PC-9 (cell line): ENCODE results near the gene ADAMTSL2. TPM values are rescaled to one million over a fixed set of nuclear protein-coding genes. Genes with fewer than 3 reads are reported as not detected.

Source experiments
- BruUV-seq: library from RNA; stranded (reverse); fragments of 400-500 nt; replicated peaks from 2 replicates; lab custom pipeline; 2021; lab: Mats Ljungman, UMichigan
- CTCF ChIA-PET: fragments of 300-600 bp; sonication (Branson Sonifier 250); formaldehyde crosslinking; loops from one replicate; lab custom pipeline; 2022; ENCODE audit warnings: antibody characterized with exemption; lab: Charles Lee
- POLR2A ChIA-PET: fragments of 300-600 bp; sonication (Branson Sonifier 250); formaldehyde crosslinking; loops from one replicate; lab custom pipeline; 2022; ENCODE audit warnings: antibody characterized with exemption; ENCODE audit not compliant: unreplicated experiment; lab: Charles Lee
- DNase-seq, 2 experiments: peaks; one replicate each; pipeline versions ENCODE4 v3.0.0 to v3.0.0-alpha.2; 2015 to 2022; ENCODE audit warnings: mixed read lengths in 1 of 2
- H2AFZ ChIP-seq: fragments of 200-600 bp; sonication (generic); 2 replicates; pipeline ENCODE4 v1.8.1; 2017; ENCODE audit warnings: antibody characterized with exemption
- H3F3A ChIP-seq: fragments of 200-600 bp; sonication (generic); 2 replicates; pipeline ENCODE4 v1.8.1; 2017; ENCODE audit warnings: antibody characterized with exemption, mild to moderate bottlenecking, low read depth; ENCODE audit not compliant: insufficient read depth
- H3K27ac ChIP-seq: fragments of 200-600 bp; sonication (generic); 2 replicates; pipeline ENCODE4 v1.6.1; 2016; ENCODE audit warnings: mixed run types
- H3K27me3 ChIP-seq: fragments of 200-600 bp; sonication (generic); 2 replicates; pipeline ENCODE4 v1.6.1; 2016; ENCODE audit warnings: low read depth, mixed run types; ENCODE audit not compliant: insufficient read depth
- H3K36me3 ChIP-seq: fragments of 200-600 bp; sonication (generic); 2 replicates; pipeline ENCODE4 v1.6.1; 2016; ENCODE audit warnings: low read depth, mixed run types
- H3K4me1 ChIP-seq: fragments of 200-600 bp; sonication (generic); replicated peaks from 2 replicates; pipeline ENCODE4 v1.6.1; 2016; ENCODE audit warnings: mixed run types; ENCODE audit not compliant: insufficient read depth
- H3K4me2 ChIP-seq: fragments of 200-600 bp; sonication (generic); 2 replicates; pipeline ENCODE4 v1.6.1; 2017; ENCODE audit warnings: mixed run types
- H3K4me3 ChIP-seq: fragments of 200-600 bp; sonication (generic); 2 replicates; pipeline ENCODE4 v1.6.1; 2016; ENCODE audit warnings: mixed run types
- H3K79me2 ChIP-seq: fragments of 200-600 bp; sonication (generic); 2 replicates; pipeline ENCODE4 v1.6.1; 2017; ENCODE audit warnings: low read depth, mixed run types
- H3K9me2 ChIP-seq: fragments of 200-600 bp; sonication (generic); 2 replicates; pipeline ENCODE4 v1.8.1; 2017; ENCODE audit warnings: mild to moderate bottlenecking; ENCODE audit not compliant: insufficient read depth
- H3K9me3 ChIP-seq: fragments of 200-600 bp; sonication (generic); 2 replicates; pipeline ENCODE4 v1.8.1; 2016; ENCODE audit warnings: low read depth; ENCODE audit not compliant: insufficient read depth
- H4K20me1 ChIP-seq: fragments of 200-600 bp; sonication (generic); 2 replicates; pipeline ENCODE4 v1.8.1; 2017; ENCODE audit not compliant: insufficient read depth
- EZH2 ChIP-seq: fragments of 200-600 bp; sonication (generic); IDR thresholded peaks from 2 replicates; pipeline ENCODE4 v1.8.0; 2017; ENCODE audit warnings: antibody characterized with exemption, low read depth
- intact Hi-C: fragments of 100-400 bp; cut with micrococcal nuclease; formaldehyde crosslinking; loops from one replicate; pipeline ENCODE4 v1.10.0; 2022; ENCODE audit not compliant: unreplicated experiment
- total RNA-seq: library from RNA; stranded (reverse); gene quantifications from 2 replicates; pipeline ENCODE4 v1.2.3, GENCODE V29; 2021
- TF ChIP-seq, protein P1 (sequence below): fragments of 200-600 bp; sonication (generic); conservative IDR thresholded peaks from 2 replicates; pipeline ENCODE4 v1.6.1; 2017; ENCODE audit warnings: mixed run types, antibody characterized with exemption, mild to moderate bottlenecking, moderate library complexity

ADAMTSL2 gene
- total RNA-seq, 1 experiment from 2014 or later = 0.39 TPM

DNA sequence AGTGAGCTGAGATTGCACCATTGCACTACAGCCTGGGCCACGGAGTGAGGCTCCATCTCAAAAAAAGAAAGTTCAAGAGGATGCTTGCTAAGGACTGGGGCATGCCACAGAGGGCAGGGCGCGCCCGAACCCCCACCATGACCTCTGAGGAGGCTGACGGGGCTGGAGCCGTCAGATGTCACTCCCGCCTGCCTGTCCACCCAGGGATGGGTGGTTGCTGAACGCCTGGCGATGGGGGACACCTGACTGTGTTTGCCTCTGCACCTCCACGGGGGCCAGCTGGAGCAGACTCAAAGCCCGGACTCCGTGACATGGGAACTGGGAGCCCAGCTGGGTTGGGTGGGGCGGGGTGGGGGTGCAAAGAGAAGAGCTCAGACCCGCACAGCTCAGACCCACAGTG lies 31.9 kb downstream of the ADAMTSL2 start:
- no peak overlapping the region for H2AFZ ChIP-seq
- H3K79me2 ChIP-seq = no peaks in the 10 kb centered on the region
- intact Hi-C loops = no loop called here
- H3K9me3 ChIP-seq = no peaks in the 10 kb centered on the region
- no peak for TF ChIP-seq EZH2
- TF ChIP-seq, protein P1, sequence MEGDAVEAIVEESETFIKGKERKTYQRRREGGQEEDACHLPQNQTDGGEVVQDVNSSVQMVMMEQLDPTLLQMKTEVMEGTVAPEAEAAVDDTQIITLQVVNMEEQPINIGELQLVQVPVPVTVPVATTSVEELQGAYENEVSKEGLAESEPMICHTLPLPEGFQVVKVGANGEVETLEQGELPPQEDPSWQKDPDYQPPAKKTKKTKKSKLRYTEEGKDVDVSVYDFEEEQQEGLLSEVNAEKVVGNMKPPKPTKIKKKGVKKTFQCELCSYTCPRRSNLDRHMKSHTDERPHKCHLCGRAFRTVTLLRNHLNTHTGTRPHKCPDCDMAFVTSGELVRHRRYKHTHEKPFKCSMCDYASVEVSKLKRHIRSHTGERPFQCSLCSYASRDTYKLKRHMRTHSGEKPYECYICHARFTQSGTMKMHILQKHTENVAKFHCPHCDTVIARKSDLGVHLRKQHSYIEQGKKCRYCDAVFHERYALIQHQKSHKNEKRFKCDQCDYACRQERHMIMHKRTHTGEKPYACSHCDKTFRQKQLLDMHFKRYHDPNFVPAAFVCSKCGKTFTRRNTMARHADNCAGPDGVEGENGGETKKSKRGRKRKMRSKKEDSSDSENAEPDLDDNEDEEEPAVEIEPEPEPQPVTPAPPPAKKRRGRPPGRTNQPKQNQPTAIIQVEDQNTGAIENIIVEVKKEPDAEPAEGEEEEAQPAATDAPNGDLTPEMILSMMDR = no peak
- no peaks in the 10 kb centered on the region for H3K9me2 ChIP-seq
- CTCF ChIA-PET = interaction anchor here (0.6 kb wide), 1 partner anchor 216 kb away, joined by 3 read pairs; no protein-coding TSS in a partner anchor
- DNase-seq = no peak
- no peak overlapping the region for H3K27ac ChIP-seq
- no peaks in the 10 kb centered on the region for H4K20me1 ChIP-seq
- H3K4me2 ChIP-seq = no peak overlapping the region
- no peaks in the 10 kb centered on the region for H3F3A ChIP-seq
- POLR2A ChIA-PET = interaction anchor here (0.6 kb wide), 1 partner anchor 9 kb away, joined by 5 read pairs; no protein-coding TSS in a partner anchor
- H3K27me3 ChIP-seq = peaks cover 71% of the 10 kb centered on the region
- H3K4me3 ChIP-seq = no peak overlapping the region
- H3K4me1 ChIP-seq = peaks cover 4% of the 10 kb centered on the region; the same call in 1 of the 2 replicates
- BruUV-seq = no TSS peak
- no peaks in the 10 kb centered on the region for H3K36me3 ChIP-seq

- H3K4me1 ChIP-seq = peaks cover 4% of the 10 kb centered on the region; the same call in 1 of the 2 replicates
- H3K4me3 ChIP-seq = no peak overlapping the region
- TF ChIP-seq, protein P1 = no peak
- no peak for TF ChIP-seq EZH2
- no peak overlapping the region for H3K4me2 ChIP-seq
- BruUV-seq = no TSS peak
- H3K27ac ChIP-seq = no peak overlapping the region
- CTCF ChIA-PET = interaction anchor here (0.6 kb wide), 1 partner anchor 217 kb away, joined by 3 read pairs; no protein-coding TSS in a partner anchor
- peaks cover 71% of the 10 kb centered on the region for H3K27me3 ChIP-seq
- H3K9me2 ChIP-seq = no peaks in the 10 kb centered on the region
- no peaks in the 10 kb centered on the region for H4K20me1 ChIP-seq
- no peaks in the 10 kb centered on the region for H3F3A ChIP-seq
- intact Hi-C loops = no loop called here
- no peak for DNase-seq
- H2AFZ ChIP-seq = no peak overlapping the region
- no peaks in the 10 kb centered on the region for H3K36me3 ChIP-seq
- no peaks in the 10 kb centered on the region for H3K79me2 ChIP-seq
- H3K9me3 ChIP-seq = no peaks in the 10 kb centered on the region
- POLR2A ChIA-PET = interaction anchor here (0.6 kb wide), 1 partner anchor 9 kb away, joined by 5 read pairs; no protein-coding TSS in a partner anchor
Observed at GRCh38 chr9:133566817-133567216, 32.3 kb downstream of the ADAMTSL2 start.

DNA sequence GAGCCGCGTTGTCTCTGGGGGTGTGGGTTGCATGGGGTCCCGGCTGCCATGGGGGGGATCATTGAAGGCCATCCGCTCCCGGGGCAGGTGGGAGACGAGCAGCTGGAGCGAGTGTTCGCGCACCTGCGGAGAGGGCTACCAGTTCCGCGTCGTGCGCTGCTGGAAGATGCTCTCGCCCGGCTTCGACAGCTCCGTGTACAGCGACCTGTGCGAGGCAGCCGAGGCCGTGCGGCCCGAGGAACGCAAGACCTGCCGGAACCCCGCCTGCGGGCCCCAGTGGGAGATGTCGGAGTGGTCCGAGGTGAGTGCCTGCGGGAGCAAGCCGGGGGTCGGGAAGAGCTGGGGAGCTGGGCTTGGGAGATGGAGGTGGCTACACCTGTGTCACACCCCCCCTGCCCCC lies 33.7 kb downstream of the ADAMTSL2 start:
- H3K27me3 ChIP-seq = peaks cover 80% of the 10 kb centered on the region
- POLR2A ChIA-PET = interaction anchor here (0.5 kb wide), 1 partner anchor 683 kb away, joined by 6 read pairs; no protein-coding TSS in a partner anchor
- no peak overlapping the region for H2AFZ ChIP-seq

More for the DNA sequence above, 33.7 kb downstream of the ADAMTSL2 start:
- H3K9me2 ChIP-seq = no peaks in the 10 kb centered on the region
- no peaks in the 10 kb centered on the region for H3K36me3 ChIP-seq
- intact Hi-C loops = no loop called here
- TF ChIP-seq, protein P1 = no peak
- no peak for TF ChIP-seq EZH2
- H3K27ac ChIP-seq = no peak overlapping the region
- DNase-seq = no peak
- peaks cover 3% of the 10 kb centered on the region; the same call in 1 of the 2 replicates for H3K4me1 ChIP-seq
- no peaks in the 10 kb centered on the region for H3K9me3 ChIP-seq
- H3K79me2 ChIP-seq = no peaks in the 10 kb centered on the region
- no TSS peak for BruUV-seq
- H3F3A ChIP-seq = no peaks in the 10 kb centered on the region
- CTCF ChIA-PET = interaction anchor here (0.6 kb wide), 1 partner anchor 86 kb away, joined by 8 read pairs; no protein-coding TSS in a partner anchor
- no peak overlapping the region for H3K4me3 ChIP-seq
- no peaks in the 10 kb centered on the region for H4K20me1 ChIP-seq
- H3K4me2 ChIP-seq = no peak overlapping the region
